Bronchial epithelial cell (primary cell): ENCODE measurements around the gene KDM1A. TPM values are rescaled to one million over a fixed set of nuclear protein-coding genes. Genes with fewer than 3 reads are reported as not detected.

ENCODE experiments used
- DNase-seq: peaks from one replicate; pipeline ENCODE4 v3.0.0-alpha.2; 2010; ENCODE audit warnings: low read depth
- FAIRE-seq: peaks from 2 replicates; lab custom pipeline; 2011; peaks lifted over from hg19 to GRCh38; lab: Jason Lieb, UNC
- H3K27me3 ChIP-seq: 2 replicates; pipeline ENCODE4 v1.5.1; 2011; ENCODE audit warnings: low read length; ENCODE audit not compliant: control insufficient read depth, insufficient read depth
- H3K36me3 ChIP-seq: 2 replicates; pipeline ENCODE4 v1.5.1; 2011; ENCODE audit warnings: low read length; ENCODE audit not compliant: control insufficient read depth, insufficient read depth
- H3K4me3 ChIP-seq: 2 replicates; pipeline ENCODE4 v1.5.1; 2011; ENCODE audit warnings: mild to moderate bottlenecking, low read depth, low read length, control low read depth
- CTCF ChIP-seq: IDR thresholded peaks from 2 replicates; pipeline ENCODE4 v1.5.1; 2011; ENCODE audit warnings: mild to moderate bottlenecking, moderate library complexity, low read length, control low read depth, inconsistent platforms; ENCODE audit not compliant: insufficient read depth, severe bottlenecking
- total RNA-seq: library from RNA; depleted of rRNA; stranded (reverse); fragments of >200 nt; gene quantifications from 2 replicates; pipeline ENCODE4 v1.2.1, GENCODE V29; 2014

Gene KDM1A
- total RNA-seq, 1 donor from 2014 or later: 71.1 TPM

DNA sequence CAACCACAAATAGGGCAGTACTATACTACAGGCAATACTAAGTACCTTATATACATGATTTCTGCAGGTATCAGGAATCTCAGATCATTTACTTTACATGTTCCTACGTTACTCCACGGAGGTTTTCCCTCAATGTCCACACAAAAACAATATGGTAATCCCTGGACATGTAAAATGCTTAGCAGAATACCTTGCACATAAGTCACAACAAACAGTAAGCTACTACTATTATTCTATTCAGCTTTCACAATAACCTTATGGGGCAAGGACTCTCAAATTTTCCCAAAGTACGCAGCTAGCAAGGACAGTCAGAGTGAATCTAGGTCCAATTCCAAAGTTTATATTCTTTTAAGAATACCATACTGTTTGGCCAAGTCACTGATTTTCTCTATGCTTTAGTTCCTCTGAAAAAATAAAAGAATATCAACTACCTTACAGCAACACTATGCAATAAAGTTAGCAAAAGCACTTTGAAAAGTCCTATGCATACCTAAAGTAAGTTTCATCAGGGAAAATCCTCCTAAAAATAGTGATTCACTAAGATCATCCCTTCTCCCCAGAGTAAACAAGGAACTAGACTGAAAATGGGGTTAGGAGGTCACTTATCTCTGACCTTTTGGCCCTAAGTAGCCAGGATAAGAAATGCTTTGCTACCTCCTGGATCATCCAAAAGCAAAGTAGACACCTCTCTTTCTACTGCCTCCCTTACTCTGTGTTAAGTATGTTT is 82.0 kb downstream of the KDM1A start:
- FAIRE-seq (no peak), DNase-seq (peak; percentile 68)
- no peak overlapping the region for H3K4me3 ChIP-seq
- no peak for TF ChIP-seq CTCF
- H3K27me3 ChIP-seq: no peaks in the 10 kb centered on the region
- no peaks in the 10 kb centered on the region for H3K36me3 ChIP-seq

DNA sequence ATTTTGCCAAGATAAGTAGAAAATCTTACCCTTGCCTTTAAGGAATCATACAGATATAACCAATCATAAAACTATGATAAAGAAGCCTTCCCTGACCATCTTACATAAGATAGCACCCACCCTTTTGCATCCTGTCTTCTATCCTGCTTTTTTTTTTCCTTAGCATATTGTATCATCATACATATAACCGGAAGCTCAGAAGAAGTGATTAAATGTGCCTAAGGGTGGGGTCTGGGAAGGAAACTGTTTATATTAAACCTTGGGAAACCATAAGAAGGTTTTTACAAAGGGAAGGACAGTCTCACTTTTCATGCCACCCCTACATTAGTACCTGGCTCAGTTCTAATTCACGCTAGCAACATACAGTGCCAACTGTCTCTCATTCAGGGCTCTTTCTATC is 82.6 kb downstream of the KDM1A start:
- FAIRE-seq (no peak), DNase-seq (peak; percentile 50)
- no peak overlapping the region for H3K4me3 ChIP-seq
- no peak for TF ChIP-seq CTCF
- no peaks in the 10 kb centered on the region for H3K27me3 ChIP-seq
- peaks cover 1% of the 10 kb centered on the region for H3K36me3 ChIP-seq

DNA sequence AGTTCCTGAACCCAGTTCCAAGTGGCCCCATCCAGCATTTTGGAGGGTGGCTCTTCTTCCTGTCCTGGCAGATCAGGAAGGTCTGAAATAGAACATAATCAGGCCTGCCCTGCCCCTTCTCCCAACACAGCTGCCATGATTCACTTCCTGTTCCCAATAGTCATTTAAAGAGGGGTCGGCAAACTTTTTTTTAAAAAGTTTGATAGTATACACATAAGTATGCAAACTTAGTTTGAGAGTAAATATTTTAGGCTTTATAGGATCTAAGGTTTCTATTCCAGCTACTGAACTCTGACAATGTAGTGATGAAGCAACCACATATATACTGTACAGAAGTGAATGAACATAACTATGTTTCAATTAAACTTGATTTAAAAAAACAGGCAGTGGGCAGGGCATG is 83.0 kb downstream of the KDM1A start:
- no peak for FAIRE-seq
- no peak for TF ChIP-seq CTCF
- Histone ChIP-seq H3K4me3 (no peak overlapping the region), H3K27me3 (no peaks in the 10 kb centered on the region), H3K36me3 (peaks cover 3% of the 10 kb centered on the region)
- DNase-seq: peak; percentile 76

- Histone ChIP-seq H3K36me3 (peaks cover 5% of the 10 kb centered on the region), H3K4me3 (no peak overlapping the region), H3K27me3 (no peaks in the 10 kb centered on the region)
- FAIRE-seq (no peak), DNase-seq (peak; percentile 87)
- no peak for TF ChIP-seq CTCF
Observed at GRCh38 chr1:23103001-23103889, 84.0 kb downstream of the KDM1A start.

- H3K27me3 ChIP-seq: no peaks in the 10 kb centered on the region
- FAIRE-seq (no peak), DNase-seq (no peak)
- no peak for TF ChIP-seq CTCF
- H3K36me3 ChIP-seq: peaks cover 5% of the 10 kb centered on the region
- H3K4me3 ChIP-seq: no peak overlapping the region
Observed at GRCh38 chr1:23108918-23109533, 89.8 kb downstream of the KDM1A start.
